GM12878 (cell line): ENCODE data around the gene SREK1. TPM values are rescaled to one million over a fixed set of nuclear protein-coding genes. Genes with fewer than 3 reads are reported as not detected.

ENCODE experiments used
- ATAC-seq: fragments of 200-7000 bp; cut with Tn5 transposase; 3 replicates; pipeline ENCODE4 v1.9.1; 2020; ENCODE audit warnings: mild to moderate bottlenecking, moderate library complexity
- BruUV-seq: library from RNA; stranded (reverse); fragments of 400-500 nt; replicated peaks from 2 replicates; lab custom pipeline; 2021; lab: Mats Ljungman, UMichigan
- CTCF ChIA-PET: fragments of 300-600 bp; sonication (Branson Sonifier 250); formaldehyde crosslinking; extraction: SDS; loops from one replicate; lab custom pipeline; 2021; ENCODE audit warnings: inconsistent platforms; lab: Yijun Ruan, JAX
- POLR2A ChIA-PET: fragments of 350-600 bp; formaldehyde crosslinking; extraction: SDS; loops from one replicate; lab custom pipeline; 2021; ENCODE audit warnings: inconsistent platforms; lab: Charles Lee
- RAD21 ChIA-PET: fragments of 300-600 bp; sonication (Branson Sonifier 250); formaldehyde crosslinking; loops from one replicate; lab custom pipeline; 2023; ENCODE audit warnings: antibody characterized with exemption; ENCODE audit not compliant: unreplicated experiment; lab: Charles Lee
- SMC1A ChIA-PET: fragments of 300-600 bp; sonication (Branson Sonifier 250); formaldehyde crosslinking; loops from one replicate; lab custom pipeline; 2023; ENCODE audit not compliant: unreplicated experiment, uncharacterized antibody; lab: Charles Lee
- DNase-seq: peaks from one replicate; pipeline ENCODE4 v3.0.0-alpha.2; 2011; ENCODE audit warnings: low read depth, low spot score
- FAIRE-seq: peaks from 3 replicates; lab custom pipeline; 2011; peaks lifted over from hg19 to GRCh38; lab: Jason Lieb, UNC
- H2AFZ ChIP-seq: 2 replicates; pipeline ENCODE4 v1.6.0; 2011; ENCODE audit warnings: low read depth, low read length, control low read depth; ENCODE audit not compliant: control insufficient read depth
- H3K27ac ChIP-seq: 2 replicates; pipeline ENCODE4 v1.5.1; 2011; ENCODE audit warnings: control low read depth; ENCODE audit not compliant: control insufficient read depth, insufficient read depth
- H3K27me3 ChIP-seq, 2 experiments: replicated peaks in 1 of 2; 2 replicates each; pipeline versions ENCODE4 v1.6.0 to v1.6.1; 2011; ENCODE audit warnings: low read length in 1 of 2; ENCODE audit not compliant: control insufficient read depth in 2 of 2, insufficient read depth in 2 of 2
- H3K36me3 ChIP-seq, 2 experiments: 2 replicates each; pipeline ENCODE4 v1.5.1; 2011; ENCODE audit warnings: low read length in 1 of 2; ENCODE audit not compliant: control insufficient read depth in 2 of 2, insufficient read depth in 2 of 2
- H3K4me1 ChIP-seq: 2 replicates; pipeline ENCODE4 v1.6.1; 2011; ENCODE audit warnings: mild to moderate bottlenecking, low read length, moderate library complexity, mixed read lengths; ENCODE audit not compliant: control insufficient read depth, insufficient read depth
- H3K4me2 ChIP-seq: 2 replicates; pipeline ENCODE4 v1.6.0; 2011; ENCODE audit warnings: control low read depth; ENCODE audit not compliant: control insufficient read depth, insufficient read depth
- H3K4me3 ChIP-seq: fragments of 200-600 bp; sonication (generic); 2 replicates; pipeline ENCODE4 v1.5.1; 2016
- H3K79me2 ChIP-seq: 2 replicates; pipeline ENCODE4 v1.6.0; 2011; ENCODE audit warnings: low read length; ENCODE audit not compliant: control insufficient read depth, insufficient read depth
- H3K9ac ChIP-seq: 2 replicates; pipeline ENCODE4 v1.8.0; 2011; ENCODE audit warnings: low read length, control low read depth, mixed read lengths; ENCODE audit not compliant: control insufficient read depth, insufficient read depth
- H3K9me3 ChIP-seq: replicated peaks from 3 replicates; pipeline ENCODE4 v1.5.1; 2011; ENCODE audit warnings: mild to moderate bottlenecking, low read length; ENCODE audit not compliant: control insufficient read depth, insufficient read depth
- H4K20me1 ChIP-seq: 2 replicates; pipeline ENCODE4 v1.6.0; 2011; ENCODE audit not compliant: control insufficient read depth, insufficient read depth
- CTCF ChIP-seq, 3 experiments: IDR thresholded peaks in 2 of 3; conservative IDR thresholded peaks in 1 of 3; 2 replicates each; pipeline ENCODE4 v1.5.1; 2011; ENCODE audit warnings: low read depth in 3 of 3, low read length in 3 of 3, mild to moderate bottlenecking in 3 of 3, control low read depth in 2 of 3, moderate library complexity in 2 of 3, inconsistent platforms in 1 of 3, mixed read lengths in 1 of 3; ENCODE audit not compliant: control insufficient read depth in 2 of 3, insufficient read depth in 1 of 3; ENCODE audit errors: extremely low read depth in 1 of 3
- POLR2A ChIP-seq: IDR thresholded peaks from 2 replicates; pipeline ENCODE4 v1.6.1; 2011; ENCODE audit warnings: low read depth, mild to moderate bottlenecking, low read length
- RAD21 ChIP-seq: IDR thresholded peaks from 2 replicates; pipeline ENCODE4 v1.6.1; 2011; ENCODE audit warnings: mild to moderate bottlenecking, low read depth, low read length, moderate library complexity; ENCODE audit not compliant: insufficient read depth
- RELA ChIP-seq: fragments of 450-650 bp; IDR thresholded peaks from 2 replicates; pipeline ENCODE4 v1.8.0; 2014; ENCODE audit warnings: borderline replicate concordance; ENCODE audit not compliant: partially characterized antibody
- SMC3 ChIP-seq: IDR thresholded peaks from 2 replicates; pipeline ENCODE4 v1.6.1; 2011; ENCODE audit warnings: low read length, improper control_type of control experiment, borderline replicate concordance
- USF1 ChIP-seq: IDR thresholded peaks from 2 replicates; pipeline ENCODE4 v1.6.1; 2011; ENCODE audit warnings: borderline replicate concordance, low read depth, mild to moderate bottlenecking, moderate library complexity, mixed read lengths, low read length; ENCODE audit not compliant: insufficient read depth; ENCODE audit errors: extremely low read length
- WGBS: methylation state at CpG from one replicate; pipeline ENCODE4 v1.1.6; 2016; ENCODE audit warnings: low lambda C conversion rate; ENCODE audit not compliant: insufficient replicate concordance, insufficient coverage; ENCODE audit errors: missing lambda C conversion rate; 5-methylcytosine and 5-hydroxymethylcytosine counted together
- in situ Hi-C: fragments of 300-500 bp; cut with MboI; formaldehyde crosslinking; loops from 9 replicates; pipeline ENCODE4 v1.14.3; 2018; ENCODE audit warnings: mixed read lengths
- intact Hi-C: fragments of 100-400 bp; cut with micrococcal nuclease; formaldehyde crosslinking; loops from one replicate; pipeline ENCODE4 v1.14.2; 2022; ENCODE audit not compliant: unreplicated experiment
- polyA plus RNA-seq, 11 experiments: library from polyadenylated mRNA; depleted of rRNA in 4 of 11; unstranded in 6 of 11; stranded (reverse) in 5 of 11; fragments of >200 nt; fragmentation: Nextera tagmentation in 4 of 11; fragmentation: Illumina TruSeq in 1 of 11; extraction: Ambion mirVana in 4 of 11; extraction: Trizol in 1 of 11; gene quantifications; 1 replicate in 1 of 11; 2 replicates in 10 of 11; pipeline versions ENCODE4 v1.2.1 to v1.2.3, GENCODE V29; 2011 to 2016; ENCODE audit warnings: inconsistent platforms in 2 of 11, missing spikeins in 2 of 11, low read depth in 1 of 11
- total RNA-seq, 4 experiments: library from RNA; depleted of rRNA in 3 of 4; stranded (reverse); fragments of >200 nt in 3 of 4; fragmentation: Illumina TruSeq in 1 of 4; extraction: Trizol in 1 of 4; gene quantifications; 2 replicates each; pipeline versions ENCODE4 v1.2.1 to v1.2.3, GENCODE V29; 2013 to 2021

Gene SREK1
- total and polyA plus RNA-seq, 10 of the 15 experiments (the other 5 are each of a cell fraction or from before 2014, with no cell fraction given): 30.7 to 100 (median 61.5) TPM

GRCh38 chr5:66174338-66174737 is 30.2 kb downstream of the SREK1 start:
- ChIA-PET SMC1A (interaction anchor here (1.1 to 1.9 kb wide), 3 partner anchors 20 to 413 kb away, joined by 3 to 8 read pairs (median 3); no protein-coding TSS in a partner anchor), CTCF (interaction anchor here (0.8 to 2.6 kb wide), 5 partner anchors 9 to 413 kb away, joined by 3 to 12 read pairs (median 7); no protein-coding TSS in a partner anchor), RAD21 (interaction anchor here (1.6 kb wide), 1 partner anchor 132 kb away, joined by 9 read pairs; no protein-coding TSS in a partner anchor), POLR2A (no interaction called here)
- Histone ChIP-seq H3K9ac (no peak overlapping the region), H3K27ac (no peak overlapping the region), H4K20me1 (no peaks in the 10 kb centered on the region; the same call in 1 of the 2 replicates), H3K27me3 (no peaks in the 10 kb centered on the region), H3K4me2 (no peak overlapping the region), H2AFZ (no peak overlapping the region), H3K4me3 (no peak overlapping the region), H3K9me3 (no peaks in the 10 kb centered on the region), H3K79me2 (no peaks in the 10 kb centered on the region), H3K4me1 (no peaks in the 10 kb centered on the region; the same call in 1 of the 2 replicates), H3K36me3 (peaks cover 2 to 27% of the 10 kb centered on the region in 2 experiments; a peak in 3 of 4 replicates)
- TF ChIP-seq USF1 (no peak), RELA (no peak), SMC3 (0 out of 2 replicates have a peak, but pooled peaks have one; percentile 12), POLR2A (no peak), CTCF (IDR thresholded peaks at IDR 0.05 in 2 of 3, conservative IDR thresholded peaks at IDR 0.05 in 1 of 3; ENCODE audit: control insufficient read depth in 2 of 3, extremely low read depth in 1 of 3, insufficient read depth in 1 of 3, low read depth in 3 of 3, low read length in 3 of 3) (peak; percentile 12 to 19 (median 17); a peak in 2 of 6 replicates), RAD21 (peak; percentile 35)
- intact Hi-C loops (loop anchor here (5.0 kb wide), 2 partner anchors 133 to 583 kb away; no protein-coding TSS in a partner anchor), in situ Hi-C loops (no loop called here)
- FAIRE-seq (no peak), ATAC-seq (0 out of 3 replicates have a peak, but pooled peaks have one; percentile 26), DNase-seq (no peak)
- BruUV-seq: no TSS peak
- WGBS: 95% methylated on average over 3 of the region's 3 CpGs
